Right lobe of liver (tissue), 4 donors: ENCODE results near the gene KCNAB1.

Experiments
- POLR2A ChIP-seq: fragments of 450-650 bp; IDR thresholded peaks from one replicate; pipeline ENCODE4 v1.6.1; 2017; ENCODE audit warnings: antibody characterized with exemption, mild to moderate bottlenecking
- TF ChIP-seq, protein P1 (sequence below), 4 donors: fragments of 200-600 bp in 3 of 4; fragments of 450-650 bp in 1 of 4; IDR thresholded peaks; one replicate each; pipeline versions ENCODE4 v1.5.1 to v1.8.0; 2016 to 2022; ENCODE audit warnings: antibody characterized with exemption in 4 of 4, mild to moderate bottlenecking in 2 of 4
- donor health status: DM: no; HTN: no; CAD: no.
- donor health status: DM: no; HTN: no; CAD: no.
- donor health status: DM: no; HTN: yes; CAD: no.

DNA sequence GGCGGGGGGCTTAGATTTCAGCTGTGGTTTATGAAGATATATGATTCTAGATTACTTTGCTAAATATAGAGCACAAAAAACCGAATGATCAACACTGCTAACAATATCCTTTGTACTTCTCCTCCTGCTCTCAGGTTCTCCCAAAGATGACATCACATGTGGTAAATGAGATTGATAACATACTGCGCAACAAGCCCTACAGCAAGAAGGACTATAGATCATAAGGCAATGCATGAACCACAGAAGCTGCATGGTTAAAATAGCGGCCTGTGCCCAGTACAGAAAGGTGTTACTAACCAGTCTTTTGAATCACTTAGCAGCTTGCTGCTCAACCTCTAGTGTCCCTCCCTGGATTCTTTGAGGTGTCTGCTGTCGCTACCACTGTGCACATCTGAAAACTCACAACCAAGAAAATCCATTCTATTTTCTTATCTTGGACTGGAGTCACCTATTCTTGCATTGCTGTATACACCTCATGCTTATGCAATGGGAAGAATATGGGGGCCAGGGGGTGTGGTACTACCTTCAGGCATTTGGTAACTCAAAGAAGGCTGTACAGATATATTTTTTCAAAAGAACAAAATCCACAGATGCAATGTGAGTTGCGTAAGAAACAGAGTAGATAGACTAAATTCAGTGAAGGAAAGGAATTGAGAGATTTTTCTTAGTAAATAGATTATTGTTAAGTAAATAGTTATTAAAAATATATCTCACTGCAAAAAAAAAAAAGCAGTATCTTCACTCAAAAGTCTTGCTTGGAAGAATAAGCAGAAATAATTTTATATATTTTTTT lies 416.3 kb downstream of the KCNAB1 start:
- TF ChIP-seq, protein P1, sequence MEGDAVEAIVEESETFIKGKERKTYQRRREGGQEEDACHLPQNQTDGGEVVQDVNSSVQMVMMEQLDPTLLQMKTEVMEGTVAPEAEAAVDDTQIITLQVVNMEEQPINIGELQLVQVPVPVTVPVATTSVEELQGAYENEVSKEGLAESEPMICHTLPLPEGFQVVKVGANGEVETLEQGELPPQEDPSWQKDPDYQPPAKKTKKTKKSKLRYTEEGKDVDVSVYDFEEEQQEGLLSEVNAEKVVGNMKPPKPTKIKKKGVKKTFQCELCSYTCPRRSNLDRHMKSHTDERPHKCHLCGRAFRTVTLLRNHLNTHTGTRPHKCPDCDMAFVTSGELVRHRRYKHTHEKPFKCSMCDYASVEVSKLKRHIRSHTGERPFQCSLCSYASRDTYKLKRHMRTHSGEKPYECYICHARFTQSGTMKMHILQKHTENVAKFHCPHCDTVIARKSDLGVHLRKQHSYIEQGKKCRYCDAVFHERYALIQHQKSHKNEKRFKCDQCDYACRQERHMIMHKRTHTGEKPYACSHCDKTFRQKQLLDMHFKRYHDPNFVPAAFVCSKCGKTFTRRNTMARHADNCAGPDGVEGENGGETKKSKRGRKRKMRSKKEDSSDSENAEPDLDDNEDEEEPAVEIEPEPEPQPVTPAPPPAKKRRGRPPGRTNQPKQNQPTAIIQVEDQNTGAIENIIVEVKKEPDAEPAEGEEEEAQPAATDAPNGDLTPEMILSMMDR (IDR thresholded peaks at IDR 0.05): no peak
- no peak for TF ChIP-seq POLR2A
